Naive thymus-derived CD4-positive, alpha-beta T cell (primary cell): Measurements from ENCODE around the gene AIRE. TPM values are rescaled to one million over a fixed set of nuclear protein-coding genes. Genes with fewer than 3 reads are reported as not detected.

Source experiments
- ATAC-seq: fragments of 150-1000 bp; cut with Tn5 transposase; 2 replicates; pipeline ENCODE4 v1.10.0; 2021; ENCODE audit warnings: mild to moderate bottlenecking, moderate library complexity
- CTCF ChIA-PET: fragments of 350-600 bp; sonication (Branson Sonifier 250); formaldehyde crosslinking; loops from one replicate; lab custom pipeline; 2021; ENCODE audit warnings: antibody characterized with exemption; lab: Charles Lee
- POLR2A ChIA-PET: fragments of 350-600 bp; sonication (Branson Sonifier 250); formaldehyde crosslinking; loops from one replicate; lab custom pipeline; 2021; ENCODE audit warnings: antibody characterized with exemption, inconsistent platforms; lab: Charles Lee
- DNase-seq, 9 donors: peaks; one replicate each; pipeline versions ENCODE4 v3.0.0 to v3.0.0-alpha.2; 2020 to 2022; ENCODE audit warnings: mixed read lengths in 1 of 9
- H3K27ac ChIP-seq: one replicate; pipeline ENCODE4 v1.7.0; 2013; ENCODE audit warnings: mild to moderate bottlenecking, low read depth, low read length, moderate library complexity
- H3K27me3 ChIP-seq, 2 donors: one replicate each; pipeline ENCODE4 v1.7.0; 2013; ENCODE audit warnings: low read length in 2 of 2, mild to moderate bottlenecking in 2 of 2, moderate library complexity in 2 of 2; ENCODE audit not compliant: control insufficient read depth in 2 of 2, insufficient read depth in 2 of 2
- H3K36me3 ChIP-seq, 3 experiments: 1 replicate in 2 of 3; 2 replicates in 1 of 3; pipeline ENCODE4 v1.7.0; 2013; ENCODE audit warnings: low read length in 3 of 3, mild to moderate bottlenecking in 3 of 3, moderate library complexity in 1 of 3; ENCODE audit not compliant: insufficient read depth in 3 of 3, control insufficient read depth in 2 of 3
- H3K4me1 ChIP-seq, 2 donors: one replicate each; pipeline ENCODE4 v1.7.0; 2013; ENCODE audit warnings: low read length in 2 of 2, mild to moderate bottlenecking in 2 of 2, moderate library complexity in 1 of 2; ENCODE audit not compliant: control insufficient read depth in 2 of 2, insufficient read depth in 2 of 2
- H3K4me3 ChIP-seq: 2 replicates; pipeline ENCODE4 v1.7.0; 2013; ENCODE audit warnings: mild to moderate bottlenecking, low read length
- H3K9me3 ChIP-seq, 3 experiments: 1 replicate in 2 of 3; 2 replicates in 1 of 3; pipeline ENCODE4 v1.7.0; 2013; ENCODE audit warnings: low read length in 3 of 3; ENCODE audit not compliant: control insufficient read depth in 2 of 3
- H3K27ac Mint-ChIP-seq, 9 donors: one replicate each; pipeline ENCODE4 v1.8.0; 2020 to 2022; ENCODE audit warnings: mixed read lengths in 9 of 9, mild to moderate bottlenecking in 8 of 9, moderate library complexity in 5 of 9, inconsistent platforms in 2 of 9
- H3K27me3 Mint-ChIP-seq, 5 donors: one replicate each; pipeline ENCODE4 v1.8.0; 2021 to 2022; ENCODE audit warnings: mixed read lengths in 5 of 5, mild to moderate bottlenecking in 1 of 5
- H3K36me3 Mint-ChIP-seq, 5 donors: one replicate each; pipeline ENCODE4 v1.8.0; 2020 to 2022; ENCODE audit warnings: mixed read lengths in 5 of 5, mild to moderate bottlenecking in 3 of 5, inconsistent platforms in 1 of 5
- H3K4me1 Mint-ChIP-seq, 7 donors: one replicate each; pipeline ENCODE4 v1.8.0; 2020 to 2022; ENCODE audit warnings: mixed read lengths in 7 of 7, mild to moderate bottlenecking in 3 of 7, inconsistent platforms in 1 of 7
- H3K4me3 Mint-ChIP-seq, 10 donors: one replicate each; pipeline ENCODE4 v1.8.0; 2020 to 2022; ENCODE audit warnings: mild to moderate bottlenecking in 10 of 10, mixed read lengths in 10 of 10, moderate library complexity in 6 of 10, inconsistent platforms in 2 of 10
- H3K9me3 Mint-ChIP-seq, 11 donors: one replicate each; pipeline ENCODE4 v1.8.0; 2020 to 2022; ENCODE audit warnings: mixed read lengths in 11 of 11, mild to moderate bottlenecking in 4 of 11, inconsistent platforms in 1 of 11, moderate library complexity in 1 of 11
- intact Hi-C, 2 donors: fragments of 100-400 bp; cut with micrococcal nuclease; formaldehyde crosslinking; loops; one replicate each; pipeline ENCODE4 v1.15.1; 2023
- polyA plus RNA-seq, 2 donors: library from polyadenylated mRNA; unstranded; fragments of 300-500 nt; fragmentation: Illumina TruSeq; gene quantifications; one replicate each; pipeline ENCODE4 v1.2.3, GENCODE V29; 2021
- total RNA-seq, 6 experiments: library from RNA in 5 of 6; stranded (reverse) in 5 of 6; gene quantifications; 1 replicate in 5 of 6; 2 replicates in 1 of 6; pipeline ENCODE4 v1.2.3 and lab custom pipeline; 2021 to 2026

The AIRE gene
- total and polyA plus RNA-seq, 7 experiments from 2014 or later = 0.14 to 2.6 (median 0.32) TPM; not detected in 4

DNA sequence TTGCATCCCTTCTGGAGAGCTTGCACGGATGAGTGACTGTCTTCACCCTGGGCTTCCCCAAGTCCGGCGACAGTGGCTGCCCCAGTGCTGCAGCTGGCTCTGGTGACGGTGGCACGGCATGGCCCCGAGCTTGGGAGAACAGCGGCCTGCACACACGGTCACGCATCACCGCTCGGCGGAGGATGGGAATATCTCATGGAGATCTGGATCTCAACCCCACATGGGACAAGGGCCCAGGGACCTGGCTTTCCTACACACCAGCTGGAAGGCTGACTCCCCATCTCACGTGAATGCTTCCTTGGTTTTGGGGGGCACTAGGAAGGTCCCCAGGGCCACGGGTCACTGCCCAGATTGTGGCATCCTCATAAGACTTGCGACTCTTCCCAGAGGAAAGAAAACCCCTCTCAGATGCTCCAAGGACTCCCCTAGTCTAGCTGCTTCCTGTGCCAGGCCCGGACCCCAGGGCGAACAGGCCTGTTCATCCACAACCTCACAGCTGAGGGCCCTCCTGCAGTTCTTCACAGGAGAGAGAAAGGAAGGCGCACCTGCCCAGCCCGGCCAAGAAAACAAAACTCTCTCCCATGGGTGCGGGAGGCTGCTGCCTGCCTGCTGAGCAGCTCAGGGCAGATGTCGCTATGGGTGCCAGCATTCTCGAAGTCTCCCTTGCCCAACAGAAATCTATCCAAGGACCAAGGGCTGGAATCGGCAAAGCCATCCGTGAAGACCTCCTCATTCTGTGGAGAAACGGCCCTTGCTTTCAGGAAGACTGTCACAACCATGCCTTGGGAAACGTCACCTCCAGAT lies 43.6 kb downstream of the AIRE start:
- intact Hi-C loops = loop anchor here in 1 of 2 donors (10.0 kb wide), 1 partner anchor 156 kb away; no protein-coding TSS in a partner anchor
- CTCF ChIA-PET = no interaction called here
- no peaks in the 10 kb centered on the region for H3K9me3 ChIP-seq
- H3K27ac ChIP-seq = no peak overlapping the region
- Mint-ChIP-seq H3K9me3 (peaks cover 0 to 2% (median 0%) of the 10 kb centered on the region in 11 donors), H3K36me3 (peaks cover 0 to 3% (median 0%) of the 10 kb centered on the region in 5 donors), H3K27ac (peak overlapping the region in 3 of 9 donors; percentile 29 to 54 (median 50)), H3K27me3 (no peaks in the 10 kb centered on the region), H3K4me1 (no peaks in the 10 kb centered on the region), H3K4me3 (no peak overlapping the region)
- H3K36me3 ChIP-seq = peaks cover 0 to 74% (median 8%) of the 10 kb centered on the region in 3 experiments
- ATAC-seq (no peak), DNase-seq (no peak)
- POLR2A ChIA-PET = interaction anchor here (1.2 kb wide), 1 partner anchor 9 kb away, joined by 5 read pairs; no protein-coding TSS in a partner anchor
- no peak overlapping the region for H3K4me3 ChIP-seq
- H3K4me1 ChIP-seq = no peaks in the 10 kb centered on the region
- no peaks in the 10 kb centered on the region for H3K27me3 ChIP-seq

GRCh38 chr21:44329971-44330681 lies 44.5 kb downstream of the AIRE start:
- no peak for DNase-seq
- no peak overlapping the region for H3K4me3 ChIP-seq
- no peak for ATAC-seq
- H3K4me1 ChIP-seq = no peaks in the 10 kb centered on the region
- peaks cover 0 to 73% (median 8%) of the 10 kb centered on the region in 3 experiments for H3K36me3 ChIP-seq
- H3K27me3 ChIP-seq = no peaks in the 10 kb centered on the region
- intact Hi-C loops = loop anchor here (10.0 kb wide), 2 partner anchors 95 to 155 kb away; no protein-coding TSS in a partner anchor
- Mint-ChIP-seq H3K36me3 (peaks cover 0 to 3% (median 0%) of the 10 kb centered on the region in 5 donors), H3K27ac (no peak overlapping the region), H3K4me1 (no peaks in the 10 kb centered on the region), H3K27me3 (no peaks in the 10 kb centered on the region), H3K4me3 (no peak overlapping the region), H3K9me3 (peaks cover 0 to 2% (median 0%) of the 10 kb centered on the region in 11 donors)
- no peaks in the 10 kb centered on the region for H3K9me3 ChIP-seq
- H3K27ac ChIP-seq = no peak overlapping the region
- ChIA-PET CTCF (no interaction called here), POLR2A (no interaction called here)

DNA sequence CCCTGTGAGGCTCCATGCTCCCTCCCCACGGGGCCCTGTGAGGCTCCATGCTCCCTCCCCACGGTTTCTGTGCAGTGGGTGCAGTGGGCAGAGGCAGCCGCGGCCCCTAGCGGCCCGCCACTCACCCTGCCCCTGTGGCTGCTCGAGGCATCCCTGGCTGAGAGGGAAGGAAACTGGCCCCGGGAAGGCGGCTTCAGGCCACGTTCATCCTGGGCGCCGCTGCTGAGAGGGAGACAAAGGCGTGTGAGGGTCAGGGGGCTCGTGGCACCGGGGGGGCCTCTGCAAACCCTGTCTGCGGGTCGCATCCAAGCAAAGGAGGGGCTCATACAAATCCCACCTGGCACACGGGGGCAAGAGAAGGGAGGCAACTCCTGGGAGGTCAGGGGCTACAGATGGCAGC lies 45.0 kb downstream of the AIRE start:
- no peaks in the 10 kb centered on the region for H3K27me3 ChIP-seq
- Mint-ChIP-seq H3K27ac (no peak overlapping the region), H3K27me3 (no peaks in the 10 kb centered on the region), H3K4me1 (no peaks in the 10 kb centered on the region), H3K9me3 (peaks cover 0 to 2% (median 0%) of the 10 kb centered on the region in 11 donors), H3K36me3 (peaks cover 0 to 3% (median 0%) of the 10 kb centered on the region in 5 donors), H3K4me3 (no peak overlapping the region)
- DNase-seq (no peak), ATAC-seq (no peak)
- intact Hi-C loops = loop anchor here in 1 of 2 donors (10.0 kb wide), 1 partner anchor 94 kb away; no protein-coding TSS in a partner anchor
- POLR2A ChIA-PET = no interaction called here
- CTCF ChIA-PET = no interaction called here
- no peak overlapping the region for H3K4me3 ChIP-seq
- H3K36me3 ChIP-seq = peaks cover 0 to 73% (median 8%) of the 10 kb centered on the region in 3 experiments
- H3K27ac ChIP-seq = no peak overlapping the region
- no peaks in the 10 kb centered on the region for H3K4me1 ChIP-seq
- no peaks in the 10 kb centered on the region for H3K9me3 ChIP-seq

GRCh38 chr21:44331209-44331608 lies 45.5 kb downstream of the AIRE start:
- CTCF ChIA-PET = no interaction called here
- Mint-ChIP-seq H3K27ac (peak overlapping the region in 1 of 9 donors; percentile 36), H3K9me3 (peaks cover 0 to 2% (median 0%) of the 10 kb centered on the region in 11 donors), H3K4me3 (no peak overlapping the region), H3K36me3 (peaks cover 0 to 4% (median 0%) of the 10 kb centered on the region in 5 donors), H3K27me3 (no peaks in the 10 kb centered on the region), H3K4me1 (no peaks in the 10 kb centered on the region)
- POLR2A ChIA-PET = no interaction called here
- no peak overlapping the region for H3K27ac ChIP-seq
- H3K9me3 ChIP-seq = no peaks in the 10 kb centered on the region
- H3K4me3 ChIP-seq = no peak overlapping the region
- intact Hi-C loops = loop anchor here in 1 of 2 donors (10.0 kb wide), 1 partner anchor 94 kb away; no protein-coding TSS in a partner anchor
- no peaks in the 10 kb centered on the region for H3K27me3 ChIP-seq
- peaks cover 0 to 72% (median 8%) of the 10 kb centered on the region in 3 experiments for H3K36me3 ChIP-seq
- H3K4me1 ChIP-seq = no peaks in the 10 kb centered on the region
- DNase-seq = no peak
- ATAC-seq = no peak

- H3K27ac Mint-ChIP-seq = peak overlapping the region in 3 of 9 donors; percentile 32 to 37 (median 36)
- ChIA-PET POLR2A (no interaction called here), CTCF (no interaction called here)
- Histone ChIP-seq H3K27me3 (no peaks in the 10 kb centered on the region), H3K4me3 (no peak overlapping the region), H3K9me3 (no peaks in the 10 kb centered on the region), H3K4me1 (no peaks in the 10 kb centered on the region), H3K36me3 (peaks cover 0 to 75% (median 8%) of the 10 kb centered on the region in 3 experiments), H3K27ac (no peak overlapping the region)
- ATAC-seq (no peak), DNase-seq (no peak)
- H3K4me3 Mint-ChIP-seq = no peak overlapping the region
- H3K27me3 Mint-ChIP-seq = no peaks in the 10 kb centered on the region
- peaks cover 0 to under 1% (median 0%) of the 10 kb centered on the region in 7 donors for H3K4me1 Mint-ChIP-seq
- peaks cover 0 to 2% (median 0%) of the 10 kb centered on the region in 11 donors for H3K9me3 Mint-ChIP-seq
- intact Hi-C loops = loop anchor here in 1 of 2 donors (10.0 kb wide), 1 partner anchor 93 kb away; no protein-coding TSS in a partner anchor
- H3K36me3 Mint-ChIP-seq = peaks cover 0 to 7% (median 0%) of the 10 kb centered on the region in 5 donors
Measured at GRCh38 chr21:44331650-44332307, 46.1 kb downstream of the AIRE start.

- H3K36me3 Mint-ChIP-seq = peaks cover 0 to 7% (median 0%) of the 10 kb centered on the region in 5 donors
- Histone ChIP-seq H3K4me3 (no peak overlapping the region), H3K4me1 (no peaks in the 10 kb centered on the region), H3K9me3 (no peaks in the 10 kb centered on the region), H3K36me3 (peaks cover 0 to 75% (median 8%) of the 10 kb centered on the region in 3 experiments), H3K27ac (no peak overlapping the region), H3K27me3 (no peaks in the 10 kb centered on the region)
- ATAC-seq (no peak), DNase-seq (no peak)
- intact Hi-C loops = loop anchor here in 1 of 2 donors (10.0 kb wide), 1 partner anchor 92 kb away; no protein-coding TSS in a partner anchor
- ChIA-PET CTCF (interaction anchor here (0.9 kb wide), 1 partner anchor 35 kb away, joined by 4 read pairs; no protein-coding TSS in a partner anchor), POLR2A (no interaction called here)
- H3K4me1 Mint-ChIP-seq = peaks cover 0 to 6% (median under 1%) of the 10 kb centered on the region in 7 donors
- H3K27me3 Mint-ChIP-seq = no peaks in the 10 kb centered on the region
- no peak overlapping the region for H3K27ac Mint-ChIP-seq
- no peak overlapping the region for H3K4me3 Mint-ChIP-seq
- peaks cover 0 to 2% (median 0%) of the 10 kb centered on the region in 11 donors for H3K9me3 Mint-ChIP-seq
Measured at GRCh38 chr21:44332383-44332782, 46.7 kb downstream of the AIRE start.
